Heart right ventricle (tissue), 16 donors: ENCODE results near the gene CTXN1. TPM values are rescaled to one million over a fixed set of nuclear protein-coding genes. Genes with fewer than 3 reads are reported as not detected.

ENCODE experiments used
- ATAC-seq, 8 donors: fragments of 200-7000 bp; cut with Tn5 transposase; one replicate each; pipeline ENCODE4 v1.9.1; 2020; ENCODE audit warnings: mild to moderate bottlenecking in 8 of 8, moderate library complexity in 8 of 8, moderate number of reproducible peaks in 1 of 8
- DNase-seq, 2 donors: peaks; one replicate each; pipeline ENCODE4 v3.0.0-alpha.2; 2020
- H3K27ac ChIP-seq, 10 donors: fragments of 200-600 bp; sonication (generic) in 2 of 10; one replicate each; pipeline versions ENCODE4 v1.5.0 to v1.8.0; 2020 to 2022; ENCODE audit warnings: mild to moderate bottlenecking in 3 of 10
- H3K27me3 ChIP-seq, 7 donors: fragments of 200-600 bp; one replicate each; pipeline ENCODE4 v1.8.0; 2021 to 2022; ENCODE audit warnings: mild to moderate bottlenecking in 2 of 7
- H3K36me3 ChIP-seq, 9 donors: fragments of 200-600 bp; sonication (generic) in 1 of 9; one replicate each; pipeline versions ENCODE4 v1.5.0 to v1.8.0; 2020 to 2022; ENCODE audit warnings: mild to moderate bottlenecking in 2 of 9
- H3K4me1 ChIP-seq, 9 donors: fragments of 200-600 bp; sonication (generic) in 1 of 9; one replicate each; pipeline versions ENCODE4 v1.5.0 to v1.8.0; 2020 to 2022; ENCODE audit warnings: mild to moderate bottlenecking in 4 of 9
- H3K4me3 ChIP-seq, 10 donors: fragments of 200-600 bp; sonication (generic) in 2 of 10; one replicate each; pipeline versions ENCODE4 v1.5.0 to v1.8.0; 2020 to 2022; ENCODE audit warnings: mild to moderate bottlenecking in 7 of 10, moderate library complexity in 2 of 10
- H3K9me3 ChIP-seq, 11 donors: fragments of 200-600 bp in 10 of 11; sonication (generic) in 2 of 11; one replicate each; pipeline versions ENCODE4 v1.5.0 to v1.8.0; 2013 to 2022; ENCODE audit warnings: mild to moderate bottlenecking in 2 of 11, control low read depth in 1 of 11, moderate library complexity in 1 of 11
- CTCF ChIP-seq, 9 donors: fragments of 200-600 bp; sonication (generic) in 2 of 9; IDR thresholded peaks; one replicate each; pipeline versions ENCODE4 v1.5.0 to v1.8.0; 2021 to 2022; ENCODE audit warnings: antibody characterized with exemption in 9 of 9, mild to moderate bottlenecking in 5 of 9, moderate library complexity in 1 of 9
- WGBS, 2 donors: extraction: QIAGEN DNeasy Blood & Tissue Kit; methylation state at CpG; one replicate each; pipeline ENCODE4 v1.1.7; 2013; ENCODE audit warnings: inconsistent platforms in 1 of 2; 5-methylcytosine and 5-hydroxymethylcytosine counted together
- intact Hi-C, 10 donors: fragments of 100-400 bp; cut with DNase I; formaldehyde crosslinking; loops; one replicate each; pipeline versions ENCODE4 v1.11.1 to v1.14.2; 2022
- polyA plus RNA-seq, 2 donors: library from polyadenylated mRNA; stranded (reverse); fragments of 200-250 nt; gene quantifications; one replicate each; pipeline ENCODE4 v1.2.3, GENCODE V29; 2013
- total RNA-seq, 10 donors: library from RNA; stranded (reverse); fragmentation: NEBNext Ultra II Directional in 3 of 10; extraction: Animal tissue kit (Norgen Biotek cat#: 25700) in 3 of 10; gene quantifications; one replicate each; pipeline versions ENCODE4 v1.2.1 to v1.2.4, GENCODE V29; 2021 to 2023
- donor health status: Arrhythmogenic right ventricular cardiomyopathy.
- donor health status: ischemic (EF 13 %, LVEDD 7.1; RV severe dilation, severe dysfunction).
- donor health status: healthy with polysubstance abuse.
- donor health status: DM: no; HTN: yes; CAD: no.
- donor health status: DM: no; HTN: no; CAD: no.
- donor health status: ischemic (EF 25% LVEDD 6.9; RV normal size, moderate dysfunction).
- donor health status: ischemic (EF 25% LVEDD 5.7; RV mildly dilated, moderate dysfunction).
- donor health status: healthy.
- donor health status: DM: yes; HTN: yes; CAD: no.
- donor health status: Ischemic cardiomyopathy.
- donor health status: ischemic (EF 35%, LVEDD 5.7; RV mildly dilated, moderate dysfunction).
- donor health status: nonischemic (EF 11% LVEDD 7.7; RV severe dilation, severe dysfunction).
- donor health status: DM: yes; HTN: yes; CAD: no.
- donor health status: PGD.
- donor health status: ischemic (EF 29% LVEDD 5.4; RV normal size, mild dysfunction).
- donor health status: nonischemic (EF 23%, LVEDD 6.1; RV moderate dilation, normal function).

CTXN1 gene
- total and polyA plus RNA-seq, 12 donors: 0.18 to 0.74 (median 0.25) TPM; not detected in 5

DNA sequence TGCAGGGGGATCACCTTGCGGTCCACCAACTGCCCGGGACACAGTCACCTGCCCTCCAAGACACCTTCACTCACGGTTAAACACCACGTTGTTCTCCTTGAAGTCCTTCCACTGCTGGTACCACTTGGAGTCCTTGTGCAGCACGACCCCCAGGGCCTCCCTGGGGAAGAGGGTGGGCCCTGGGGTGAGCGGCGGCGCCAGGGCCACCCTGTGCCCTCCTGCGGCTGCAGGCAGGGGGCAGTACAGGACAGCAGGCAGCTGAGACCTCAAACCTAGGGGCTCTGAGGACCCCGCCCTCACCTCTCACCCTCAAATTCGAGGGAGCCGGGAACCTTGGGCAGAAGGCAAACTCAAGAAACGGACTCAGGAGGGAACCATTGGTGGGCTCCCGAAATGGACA is 7.5 kb upstream of the CTXN1 start:
- Histone ChIP-seq H3K36me3 (peaks cover 24 to 89% (median 74%) of the 10 kb centered on the region in 9 donors), H3K27me3 (no peaks in the 10 kb centered on the region), H3K27ac (no peak overlapping the region), H3K4me3 (no peak overlapping the region), H3K4me1 (peaks cover 0 to 19% (median 11%) of the 10 kb centered on the region in 9 donors), H3K9me3 (no peaks in the 10 kb centered on the region)
- TF ChIP-seq CTCF (IDR thresholded peaks at IDR 0.05): peak in 2 of 9 donors; percentile 21 to 27
- 89 to 92% methylated on average over 14 of the region's 14 CpGs for WGBS, 2 donors
- intact Hi-C loops: no loop called here
- no peak for ATAC-seq
- no peak for DNase-seq

DNA sequence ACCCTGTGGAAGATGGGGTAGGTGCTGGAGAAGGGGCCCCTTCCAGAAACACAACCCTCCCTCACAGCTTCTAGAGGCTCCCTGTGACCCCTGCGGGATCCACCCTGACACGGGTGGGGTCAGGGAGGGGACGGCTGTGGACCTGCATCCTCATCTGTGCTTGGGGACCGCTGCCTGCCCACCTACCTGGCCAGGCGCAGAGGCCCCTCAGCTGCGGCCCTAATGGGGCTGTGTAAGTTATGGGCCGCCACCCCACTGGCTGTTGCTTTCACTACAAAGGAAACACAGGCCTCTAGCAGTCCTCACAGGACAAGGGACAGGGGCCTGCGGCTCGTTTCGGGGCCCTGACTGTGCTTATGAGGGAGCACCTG is 7.0 kb upstream of the CTXN1 start:
- whole genome bisulfite sequencing, 2 donors: 91 to 96% methylated on average over 10 of the region's 10 CpGs
- no peak for TF ChIP-seq CTCF (IDR thresholded peaks at IDR 0.05)
- H3K36me3 ChIP-seq: peaks cover 24 to 84% (median 71%) of the 10 kb centered on the region in 9 donors

GRCh38 chr19:7932276-7932929 is 6.5 kb upstream of the CTXN1 start:
- TF ChIP-seq CTCF (IDR thresholded peaks at IDR 0.05): no peak
- Histone ChIP-seq H3K4me3 (no peak overlapping the region), H3K36me3 (peaks cover 20 to 79% (median 66%) of the 10 kb centered on the region in 9 donors), H3K9me3 (no peaks in the 10 kb centered on the region), H3K27ac (no peak overlapping the region), H3K27me3 (no peaks in the 10 kb centered on the region), H3K4me1 (peaks cover 4 to 29% (median 19%) of the 10 kb centered on the region in 9 donors)
- 92 to 93% methylated on average over 32 of the region's 32 CpGs for WGBS, 2 donors
- ATAC-seq: no peak
- DNase-seq: no peak
- intact Hi-C loops: no loop called here

More for the DNA sequence above, 7.0 kb upstream of the CTXN1 start:
- no peak overlapping the region for H3K27ac ChIP-seq
- peaks cover 4 to 24% (median 16%) of the 10 kb centered on the region in 9 donors for H3K4me1 ChIP-seq
- no peaks in the 10 kb centered on the region for H3K9me3 ChIP-seq
- intact Hi-C loops: no loop called here
- DNase-seq (no peak), ATAC-seq (no peak)
- no peak overlapping the region for H3K4me3 ChIP-seq
- H3K27me3 ChIP-seq: no peaks in the 10 kb centered on the region

GRCh38 chr19:7931221-7932061 is 5.5 kb upstream of the CTXN1 start:
- ATAC-seq (no peak), DNase-seq (no peak)
- Histone ChIP-seq H3K27me3 (no peaks in the 10 kb centered on the region), H3K9me3 (no peaks in the 10 kb centered on the region), H3K4me3 (no peak overlapping the region), H3K36me3 (peaks cover 17 to 72% (median 60%) of the 10 kb centered on the region in 9 donors), H3K4me1 (peaks cover 6 to 35% (median 24%) of the 10 kb centered on the region in 9 donors), H3K27ac (peak overlapping the region in 3 of 10 donors; percentile 10 to 50 (median 35))
- intact Hi-C loops: no loop called here
- WGBS, 2 donors: 86 to 87% methylated on average over 36 of the region's 36 CpGs
- no peak for TF ChIP-seq CTCF (IDR thresholded peaks at IDR 0.05)
